Measurements from ENCODE around the gene TCOF1. TPM values are rescaled to one million over a fixed set of nuclear protein-coding genes. Genes with fewer than 3 reads are reported as not detected.

TCOF1 gene
- polyA plus RNA-seq, 4 donors: 29.5 to 46.3 (median 36.9) TPM

DNA sequence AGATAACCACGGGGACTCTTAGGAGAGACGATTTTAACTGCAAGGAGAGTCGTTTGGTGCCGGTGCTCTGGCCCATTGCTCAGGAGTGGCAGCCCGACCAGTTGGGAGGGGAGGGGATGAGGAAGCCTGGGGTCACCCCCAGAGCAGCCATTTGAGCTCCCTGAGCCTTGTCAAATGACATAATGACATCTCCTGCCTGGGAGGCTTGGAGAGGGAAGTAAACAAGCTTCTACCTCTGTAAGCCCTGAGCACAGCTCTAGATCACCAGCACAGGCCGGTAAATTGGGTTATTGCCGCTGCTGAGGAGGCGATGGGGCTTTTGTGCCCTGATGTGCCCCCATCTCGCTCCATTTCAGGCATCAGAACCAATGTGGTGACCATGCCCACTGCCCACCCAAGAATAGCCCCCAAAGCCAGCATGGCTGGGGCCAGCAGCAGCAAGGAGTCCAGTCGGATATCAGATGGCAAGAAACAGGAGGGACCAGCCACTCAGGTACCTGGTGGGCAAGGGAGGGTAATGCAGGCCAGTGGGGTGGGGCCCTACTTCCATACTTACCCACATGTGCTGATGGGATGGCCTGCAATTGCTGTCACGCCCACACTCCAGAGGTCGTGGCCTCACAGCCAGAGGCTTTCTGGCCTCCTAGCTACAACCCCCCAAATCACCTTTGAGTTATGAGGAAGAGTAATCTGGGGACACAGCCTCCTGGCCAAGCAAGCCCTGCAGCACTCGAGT lies 32.2 kb downstream of the TCOF1 start:
- DNase-seq (ENCODE audit: low read depth in 4 of 4, low spot score in 2 of 4): no peak

DNA sequence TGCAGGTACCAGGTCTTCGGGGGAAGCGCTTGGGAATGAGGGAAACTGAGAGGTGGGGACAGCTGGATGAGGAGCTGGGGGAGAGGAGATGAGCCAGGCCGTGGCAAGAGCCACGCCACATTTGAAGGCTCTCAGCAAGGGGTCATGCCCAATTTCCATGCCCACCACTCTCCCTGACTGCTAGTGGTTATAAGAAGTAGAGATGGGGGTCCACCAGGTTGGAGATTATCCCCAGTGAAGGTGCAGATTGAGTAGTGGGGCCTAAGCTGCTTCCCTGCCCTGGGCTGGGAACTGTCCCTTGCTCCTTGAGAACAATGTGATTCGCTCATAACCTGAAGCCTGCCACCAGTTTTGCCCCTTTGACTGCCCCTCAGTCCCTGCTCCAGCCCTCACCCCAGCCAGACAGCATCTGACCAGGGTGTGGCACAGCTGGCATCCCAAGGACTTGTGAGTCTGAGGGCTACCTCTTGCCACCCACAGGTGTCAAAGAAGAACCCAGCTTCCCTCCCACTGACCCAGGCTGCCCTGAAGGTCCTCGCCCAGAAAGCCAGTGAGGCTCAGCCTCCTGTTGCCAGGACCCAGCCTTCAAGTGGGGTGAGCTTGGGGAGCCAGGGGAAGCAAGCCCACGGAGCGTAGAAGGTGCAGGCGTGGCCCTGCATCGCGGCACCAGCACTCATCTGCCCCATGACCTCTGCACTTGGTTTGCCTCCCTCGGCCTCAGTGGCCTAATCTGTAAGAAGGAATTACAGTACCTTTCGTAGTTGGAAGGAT lies 33.8 kb downstream of the TCOF1 start:
- DNase-seq (ENCODE audit: low read depth in 4 of 4, low spot score in 2 of 4): no peak

GRCh38 chr5:150391986-150392385 lies 34.5 kb downstream of the TCOF1 start:
- no peak for DNase-seq (ENCODE audit: low read depth in 4 of 4, low spot score in 2 of 4)

DNA sequence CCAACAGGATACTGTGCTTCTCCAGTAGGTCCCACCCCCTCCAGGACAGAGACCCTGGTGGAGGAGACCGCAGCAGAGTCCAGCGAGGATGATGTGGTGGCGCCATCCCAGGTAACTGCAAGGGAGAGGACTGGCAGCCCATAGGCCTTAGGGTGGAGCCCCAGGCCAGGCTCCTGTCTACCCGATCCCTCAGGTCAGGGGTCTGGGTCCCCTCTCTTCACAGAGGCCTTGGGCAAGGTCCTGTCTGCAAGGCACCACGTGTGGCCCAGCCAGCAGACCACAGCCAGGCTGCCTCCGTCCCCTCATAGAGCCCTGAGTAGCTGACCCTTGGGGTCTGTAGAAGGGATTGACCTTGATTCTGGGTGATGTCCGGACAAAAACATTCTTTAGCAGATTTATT lies 35.2 kb downstream of the TCOF1 start:
- no peak for DNase-seq (ENCODE audit: low read depth in 4 of 4, low spot score in 2 of 4)

- no peak for DNase-seq (ENCODE audit: low read depth in 4 of 4, low spot score in 2 of 4)
These were observed 35.7 kb downstream of the TCOF1 start for GRCh38 chr5:150393096-150393645.

- DNase-seq (ENCODE audit: low read depth in 4 of 4, low spot score in 2 of 4): no peak
These were observed 36.6 kb downstream of the TCOF1 start for GRCh38 chr5:150394131-150394530.

DNA sequence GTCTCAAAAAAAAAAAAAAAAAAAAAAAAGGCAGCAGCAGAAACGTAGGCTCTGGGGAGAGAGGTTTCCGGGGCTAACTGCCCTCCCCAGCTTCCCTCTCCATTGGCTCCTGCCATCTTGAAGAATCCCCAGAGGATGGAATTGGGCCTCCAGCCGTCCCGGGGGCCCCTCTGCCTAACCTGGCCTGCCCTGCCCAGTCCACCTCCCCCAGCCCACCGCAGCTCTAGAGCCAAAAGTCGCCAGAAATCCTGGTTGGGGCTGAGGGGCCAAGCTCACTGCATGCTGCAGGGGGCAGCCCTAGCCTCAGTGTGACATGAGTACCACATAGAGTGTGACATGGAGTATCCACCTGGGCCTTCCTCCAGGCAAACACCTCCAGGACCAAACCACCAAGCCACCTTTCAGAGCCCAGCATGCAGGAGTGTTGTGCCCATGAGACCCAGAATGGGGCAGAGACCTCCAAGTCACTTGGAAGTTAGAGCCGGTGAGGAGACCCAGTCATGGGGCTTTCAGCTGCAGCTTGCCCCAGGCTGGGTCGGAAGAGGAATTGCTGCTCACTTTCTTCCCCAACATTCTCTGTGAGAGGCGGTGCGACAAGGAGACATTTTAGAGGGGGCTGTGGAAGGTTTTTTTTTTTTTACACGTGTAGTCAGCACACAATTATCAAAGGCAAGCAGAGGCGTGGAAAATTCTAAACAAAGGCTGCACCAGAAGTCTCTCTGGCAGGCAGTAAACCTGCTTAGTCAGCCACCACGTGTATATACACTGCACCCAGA lies 37.6 kb downstream of the TCOF1 start:
- DNase-seq (ENCODE audit: low read depth in 4 of 4, low spot score in 2 of 4): no peak

- DNase-seq (ENCODE audit: low read depth in 4 of 4, low spot score in 2 of 4): no peak
These were observed 38.1 kb downstream of the TCOF1 start for GRCh38 chr5:150395688-150395975.

GRCh38 chr5:150396267-150396666 lies 38.8 kb downstream of the TCOF1 start:
- no peak for DNase-seq (ENCODE audit: low read depth in 4 of 4, low spot score in 2 of 4)

GRCh38 chr5:150397146-150397781 lies 39.8 kb downstream of the TCOF1 start:
- DNase-seq (ENCODE audit: low read depth in 4 of 4, low spot score in 2 of 4): no peak

DNA sequence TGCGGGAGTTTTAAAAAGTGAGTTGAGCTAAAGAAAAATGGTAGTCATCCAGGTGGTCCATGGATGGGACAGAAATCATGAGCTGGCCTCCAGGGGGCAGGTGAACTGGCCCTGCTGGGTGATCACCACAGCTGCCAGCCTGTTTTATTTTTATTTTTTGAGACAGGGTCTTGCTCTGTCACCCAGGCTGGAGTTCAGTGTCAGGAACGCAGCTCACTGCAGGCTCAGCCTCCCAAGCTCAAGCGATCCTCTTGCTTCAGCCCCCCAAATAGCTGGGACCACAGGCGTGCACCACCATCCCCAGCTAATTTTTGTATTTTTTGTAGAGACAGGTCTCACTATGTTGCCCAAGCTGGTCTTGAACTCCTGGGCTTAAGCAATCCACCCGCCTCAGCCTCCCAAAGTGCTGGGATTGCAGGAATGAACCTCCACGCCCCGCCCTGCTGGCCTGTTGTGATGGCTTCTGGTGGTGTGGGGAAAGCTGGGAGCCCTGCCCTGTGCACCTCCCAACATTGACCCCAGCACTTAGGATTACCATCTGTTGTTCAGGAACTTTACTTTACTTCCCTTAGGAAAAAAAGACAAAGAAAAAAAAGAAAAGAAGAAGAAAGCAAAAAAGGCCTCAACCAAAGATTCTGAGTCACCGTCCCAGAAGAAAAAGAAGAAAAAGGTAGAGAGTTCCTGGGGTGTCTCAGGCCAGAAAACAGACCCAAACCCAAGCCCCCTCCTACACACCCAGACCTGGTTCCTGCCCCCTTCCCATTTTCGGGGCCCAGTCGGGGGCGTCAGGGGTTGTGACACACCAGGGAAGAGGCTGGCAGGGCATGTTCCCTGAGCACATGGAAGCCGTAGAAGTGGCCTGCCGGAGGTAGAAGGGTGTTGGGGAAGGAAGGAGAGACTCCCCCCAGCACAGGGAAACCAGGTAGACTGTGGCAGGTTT lies 40.6 kb downstream of the TCOF1 start:
- DNase-seq (ENCODE audit: low read depth in 4 of 4, low spot score in 2 of 4): no peak

DNA sequence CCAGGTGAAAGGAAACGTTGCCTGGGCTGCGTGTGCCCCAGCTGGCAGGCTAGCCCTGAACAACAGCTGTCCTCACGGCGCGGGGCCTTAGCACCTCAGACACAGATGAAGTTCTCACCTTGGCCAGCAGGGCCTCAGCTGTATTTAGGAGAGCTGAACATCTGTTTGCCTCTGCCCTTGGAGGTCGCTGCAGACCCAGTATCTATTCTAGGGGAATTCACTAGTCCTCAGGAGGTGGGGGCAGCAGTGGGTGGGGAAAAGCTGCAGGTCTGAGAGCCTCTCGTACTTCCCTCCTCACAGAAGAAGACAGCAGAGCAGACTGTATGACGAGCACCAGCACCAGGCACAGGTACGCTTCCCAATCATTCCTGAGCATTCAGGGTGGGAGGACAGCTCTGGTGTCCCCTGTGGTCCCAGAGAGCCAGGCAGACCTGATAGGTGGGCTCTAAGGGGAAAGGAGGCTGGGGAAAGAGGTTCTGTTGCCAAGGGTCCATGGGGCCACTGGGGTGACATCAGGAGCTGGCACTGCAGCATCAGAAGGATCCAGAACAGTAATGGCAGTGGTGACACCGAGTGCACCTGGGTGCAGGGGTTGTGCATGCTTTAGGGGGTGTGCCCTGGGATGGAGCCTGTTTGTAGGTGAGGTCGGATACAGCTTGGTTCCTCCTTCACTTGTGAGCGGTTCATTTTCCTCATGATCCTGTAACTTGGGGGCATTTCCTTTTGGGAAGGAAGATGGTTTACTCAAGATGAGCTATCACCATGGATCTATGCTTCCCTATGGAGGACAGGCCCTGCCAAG lies 41.4 kb downstream of the TCOF1 start:
- no peak for DNase-seq (ENCODE audit: low read depth in 4 of 4, low spot score in 2 of 4)

DNA sequence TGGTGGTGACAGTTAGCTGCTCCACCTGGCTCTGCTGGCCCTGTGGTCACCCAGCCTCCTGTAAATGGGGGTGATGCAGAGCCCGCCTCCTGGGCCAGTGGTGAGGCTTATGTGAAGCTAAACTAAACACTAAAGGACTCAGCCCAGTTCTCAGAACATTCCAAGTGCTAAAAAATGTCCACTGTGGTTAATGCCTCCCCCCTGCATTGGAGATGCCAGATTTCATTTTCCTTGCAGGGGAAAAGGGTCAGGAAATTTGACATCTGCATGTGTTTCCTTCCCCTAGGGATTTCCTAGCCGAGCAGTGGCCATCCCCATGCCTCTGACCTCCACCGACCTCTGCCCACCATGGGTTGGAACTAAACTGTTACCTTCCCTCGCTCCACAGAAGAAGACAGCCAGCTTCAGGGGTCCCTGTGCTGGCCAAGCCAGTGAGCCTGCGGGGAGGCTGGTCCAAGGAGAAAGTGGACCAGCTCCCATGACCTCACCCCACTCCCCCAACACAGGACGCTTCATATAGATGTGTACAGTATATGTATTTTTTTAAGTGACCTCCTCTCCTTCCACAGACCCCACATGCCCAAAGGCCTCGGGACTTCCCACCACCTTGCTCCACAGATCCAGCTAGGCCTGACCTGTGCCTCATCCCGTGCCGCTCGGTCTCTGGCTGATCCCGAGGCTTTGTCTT lies 42.2 kb downstream of the TCOF1 start:
- no peak for DNase-seq (ENCODE audit: low read depth in 4 of 4, low spot score in 2 of 4)

- no peak for DNase-seq (ENCODE audit: low read depth in 4 of 4, low spot score in 2 of 4)
These were observed 43.0 kb downstream of the TCOF1 start for GRCh38 chr5:150400316-150401075.

GRCh38 chr5:150401076-150401375 lies 43.5 kb downstream of the TCOF1 start:
- no peak for DNase-seq (ENCODE audit: low read depth in 4 of 4, low spot score in 2 of 4)

GRCh38 chr5:150401376-150402228 lies 44.1 kb downstream of the TCOF1 start:
- DNase-seq (ENCODE audit: low read depth in 4 of 4, low spot score in 2 of 4): no peak

DNA sequence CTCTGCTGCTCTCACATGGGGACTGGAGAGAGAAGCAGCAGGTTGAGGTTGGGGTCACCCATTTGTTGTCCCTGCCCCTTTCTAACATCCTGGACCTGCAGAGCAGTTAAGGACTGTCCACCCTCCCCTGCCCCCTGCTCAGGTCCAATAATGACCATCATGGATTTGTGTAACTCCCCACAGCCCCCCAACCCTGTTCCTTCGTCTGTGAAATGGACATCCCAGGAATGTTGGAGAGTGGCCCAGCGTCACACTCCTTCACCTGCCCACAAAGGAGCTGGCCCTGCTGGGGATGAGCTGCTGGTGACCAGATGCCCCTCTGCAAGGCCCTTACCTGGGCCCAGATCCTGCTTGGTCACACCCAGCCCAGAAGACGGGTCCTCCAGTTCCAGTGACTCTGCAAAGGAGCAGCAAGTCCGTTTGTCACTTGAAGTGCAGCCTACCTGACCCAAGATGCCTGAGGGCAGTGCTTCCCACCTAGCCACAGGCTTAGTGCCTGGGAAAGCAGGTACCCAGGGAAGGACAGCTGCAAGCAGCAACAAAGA lies 44.8 kb downstream of the TCOF1 start:
- no peak for DNase-seq (ENCODE audit: low read depth in 4 of 4, low spot score in 2 of 4)

Measured in left renal cortex interstitium (tissue), 4 donors.